Loucy (cell line): ENCODE measurements around the gene RBBP5.
A peak's percentile ranks its signal among the peaks of the same experiment; 100 is the strongest.

Experiments
- H2AFZ ChIP-seq: fragments of 200-600 bp; sonication (generic); 2 replicates; pipeline ENCODE4 v1.6.0; 2016; ENCODE audit warnings: antibody characterized with exemption, mild to moderate bottlenecking, low read length, moderate library complexity
- H3F3A ChIP-seq: fragments of 200-600 bp; 2 replicates; pipeline ENCODE4 v1.6.0; 2016; ENCODE audit warnings: antibody characterized with exemption, low read depth, mild to moderate bottlenecking
- H3K27me3 ChIP-seq: fragments of 200-600 bp; sonication (generic); 2 replicates; pipeline ENCODE4 v1.6.1; 2014; ENCODE audit warnings: low read length, mild to moderate bottlenecking; ENCODE audit not compliant: insufficient read depth, poor library complexity, severe bottlenecking
- H3K36me3 ChIP-seq: fragments of 200-600 bp; sonication (generic); 2 replicates; pipeline ENCODE4 v1.6.1; 2016; ENCODE audit warnings: low read length; ENCODE audit not compliant: insufficient read depth
- H3K4me1 ChIP-seq: fragments of 200-600 bp; sonication (generic); 2 replicates; pipeline ENCODE4 v1.5.1; 2014; ENCODE audit warnings: low read length, mild to moderate bottlenecking; ENCODE audit not compliant: insufficient read depth, poor library complexity, severe bottlenecking
- H3K4me2 ChIP-seq: fragments of 200-600 bp; sonication (generic); 2 replicates; pipeline ENCODE4 v1.6.0; 2014; ENCODE audit warnings: antibody characterized with exemption, low read length, low read depth, mild to moderate bottlenecking; ENCODE audit not compliant: poor library complexity, severe bottlenecking
- H3K4me3 ChIP-seq: fragments of 200-600 bp; sonication (generic); 2 replicates; pipeline ENCODE4 v1.5.1; 2014; ENCODE audit warnings: low read length, mild to moderate bottlenecking, mixed read lengths; ENCODE audit not compliant: poor library complexity, severe bottlenecking
- H3K79me2 ChIP-seq: fragments of 200-600 bp; sonication (generic); 2 replicates; pipeline ENCODE4 v1.6.1; 2014; ENCODE audit warnings: low read length; ENCODE audit not compliant: insufficient read depth
- H3K9ac ChIP-seq: fragments of 200-600 bp; sonication (generic); 2 replicates; pipeline ENCODE4 v1.6.0; 2014; ENCODE audit warnings: mild to moderate bottlenecking, low read depth, low read length, moderate library complexity; ENCODE audit not compliant: poor library complexity, severe bottlenecking
- H3K9me2 ChIP-seq: fragments of 200-600 bp; sonication (generic); replicated peaks from 2 replicates; pipeline ENCODE4 v1.6.1; 2016; ENCODE audit warnings: low read depth, low read length, mixed read lengths
- H3K9me3 ChIP-seq: fragments of 200-600 bp; sonication (generic); 2 replicates; pipeline ENCODE4 v1.6.1; 2014; ENCODE audit warnings: mild to moderate bottlenecking, antibody characterized with exemption, low read length, low read depth; ENCODE audit not compliant: insufficient read depth
- H4K20me1 ChIP-seq: fragments of 200-600 bp; sonication (generic); 2 replicates; pipeline ENCODE4 v1.6.0; 2014; ENCODE audit warnings: antibody characterized with exemption, low read length, mild to moderate bottlenecking; ENCODE audit not compliant: insufficient read depth, poor library complexity, severe bottlenecking
- CTCF ChIP-seq: fragments of 200-600 bp; sonication (generic); conservative IDR thresholded peaks from 2 replicates; pipeline ENCODE4 v1.5.1; 2014; ENCODE audit warnings: mild to moderate bottlenecking, antibody characterized with exemption, low read length
- EZH2phosphoT487 ChIP-seq: fragments of 200-600 bp; IDR thresholded peaks from 2 replicates; pipeline ENCODE4 v1.6.1; 2018; ENCODE audit warnings: antibody characterized with exemption, mild to moderate bottlenecking, moderate library complexity, borderline replicate concordance

Gene RBBP5

GRCh38 chr1:205118752-205119151, 3.0 kb downstream of the RBBP5 start:
- Histone ChIP-seq H3F3A (peaks cover 3% of the 10 kb centered on the region; the same call in 1 of the 2 replicates), H3K4me2 (peak overlapping the region; percentile 93), H3K36me3 (peaks cover 16% of the 10 kb centered on the region; the same call in 1 of the 2 replicates), H2AFZ (no peak overlapping the region), H3K4me1 (peaks cover 43% of the 10 kb centered on the region), H3K27me3 (no peaks in the 10 kb centered on the region), H4K20me1 (peaks cover 44% of the 10 kb centered on the region), H3K9ac (peak overlapping the region; percentile 96), H3K9me2 (no peaks in the 10 kb centered on the region), H3K4me3 (peak overlapping the region; percentile 100), H3K79me2 (peaks cover 70% of the 10 kb centered on the region), H3K9me3 (no peaks in the 10 kb centered on the region)
- TF ChIP-seq CTCF (no peak), EZH2phosphoT487 (no peak)

GRCh38 chr1:205111354-205111753, 10.4 kb downstream of the RBBP5 start:
- H3K27me3 ChIP-seq = no peaks in the 10 kb centered on the region
- H3K79me2 ChIP-seq = peaks cover 19% of the 10 kb centered on the region
- H3K4me1 ChIP-seq = peaks cover 4% of the 10 kb centered on the region
- no peak overlapping the region for H3K4me3 ChIP-seq
- H2AFZ ChIP-seq = no peak overlapping the region
- no peaks in the 10 kb centered on the region for H3F3A ChIP-seq
- H4K20me1 ChIP-seq = peaks cover 5% of the 10 kb centered on the region
- no peaks in the 10 kb centered on the region for H3K9me2 ChIP-seq
- H3K9me3 ChIP-seq = no peaks in the 10 kb centered on the region
- TF ChIP-seq EZH2phosphoT487 (no peak), CTCF (no peak)
- H3K9ac ChIP-seq = no peak overlapping the region
- peaks cover 43% of the 10 kb centered on the region for H3K36me3 ChIP-seq
- H3K4me2 ChIP-seq = no peak overlapping the region

- Histone ChIP-seq H2AFZ (no peak overlapping the region), H3K4me3 (no peak overlapping the region), H3K9ac (no peak overlapping the region)
Observed at GRCh38 chr1:205109711-205110110, 12.1 kb downstream of the RBBP5 start.

More at GRCh38 chr1:205109711-205110110, 12.1 kb downstream of the RBBP5 start:
- TF ChIP-seq CTCF (no peak), EZH2phosphoT487 (no peak)
- peaks cover under 1% of the 10 kb centered on the region for H4K20me1 ChIP-seq
- H3K9me2 ChIP-seq = no peaks in the 10 kb centered on the region
- H3F3A ChIP-seq = no peaks in the 10 kb centered on the region
- H3K79me2 ChIP-seq = peaks cover 5% of the 10 kb centered on the region; the same call in 1 of the 2 replicates
- no peaks in the 10 kb centered on the region for H3K4me1 ChIP-seq
- no peak overlapping the region for H3K4me2 ChIP-seq
- H3K36me3 ChIP-seq = peaks cover 50% of the 10 kb centered on the region
- H3K9me3 ChIP-seq = no peaks in the 10 kb centered on the region
- H3K27me3 ChIP-seq = no peaks in the 10 kb centered on the region
